GM12891 (cell line): ENCODE results near the gene PEX14.

Experiments used
- POLR2A ChIP-seq: IDR thresholded peaks from 2 replicates; pipeline ENCODE4 v1.6.1; 2011; ENCODE audit warnings: low read depth, low read length, control low read depth
- POLR2AphosphoS5 ChIP-seq: IDR thresholded peaks from 2 replicates; pipeline ENCODE4 v1.6.1; 2011; ENCODE audit warnings: low read depth, low read length, control low read depth
- TAF1 ChIP-seq: IDR thresholded peaks from 2 replicates; pipeline ENCODE4 v1.6.1; 2011; ENCODE audit warnings: low read depth, low read length, control low read depth

GRCh38 chr1:10626791-10627410, 152.2 kb downstream of the PEX14 start:
- TF ChIP-seq TAF1 (no peak), POLR2AphosphoS5 (no peak), POLR2A (no peak)
